IPS DF 6.9 (cell line): ENCODE measurements around the gene NR1D1.
A peak's percentile ranks its signal among the peaks of the same experiment; 100 is the strongest.

Experiments used
- DNase-seq: peaks from one replicate; pipeline ENCODE4 v3.0.0-alpha.2; 2013; ENCODE audit warnings: low read depth, low spot score
- H3K27ac ChIP-seq: one replicate; pipeline ENCODE4 v1.5.1; 2013; ENCODE audit warnings: low read length, control low read depth
- H3K27me3 ChIP-seq: 2 replicates; pipeline ENCODE4 v1.6.1; 2013; ENCODE audit warnings: mild to moderate bottlenecking, low read length; ENCODE audit not compliant: control insufficient read depth, insufficient read depth
- H3K36me3 ChIP-seq: 2 replicates; pipeline ENCODE4 v1.6.1; 2013; ENCODE audit warnings: low read length; ENCODE audit not compliant: control insufficient read depth, insufficient read depth
- H3K4me1 ChIP-seq: 2 replicates; pipeline ENCODE4 v1.6.1; 2013; ENCODE audit warnings: low read length; ENCODE audit not compliant: control insufficient read depth, insufficient read depth
- H3K4me3 ChIP-seq: 2 replicates; pipeline ENCODE4 v1.5.1; 2013; ENCODE audit warnings: mild to moderate bottlenecking, low read length
- H3K9me3 ChIP-seq: 2 replicates; pipeline ENCODE4 v1.6.1; 2013; ENCODE audit warnings: low read length, inconsistent platforms; ENCODE audit not compliant: control insufficient read depth, insufficient read depth
- WGBS: extraction: QIAGEN DNeasy Blood & Tissue Kit; methylation state at CpG from one replicate; pipeline ENCODE4 v1.1.7; 2013; ENCODE audit warnings: mixed read lengths, missing lambda C conversion rate; ENCODE audit not compliant: insufficient read length, insufficient coverage; 5-methylcytosine and 5-hydroxymethylcytosine counted together

Gene NR1D1

DNA sequence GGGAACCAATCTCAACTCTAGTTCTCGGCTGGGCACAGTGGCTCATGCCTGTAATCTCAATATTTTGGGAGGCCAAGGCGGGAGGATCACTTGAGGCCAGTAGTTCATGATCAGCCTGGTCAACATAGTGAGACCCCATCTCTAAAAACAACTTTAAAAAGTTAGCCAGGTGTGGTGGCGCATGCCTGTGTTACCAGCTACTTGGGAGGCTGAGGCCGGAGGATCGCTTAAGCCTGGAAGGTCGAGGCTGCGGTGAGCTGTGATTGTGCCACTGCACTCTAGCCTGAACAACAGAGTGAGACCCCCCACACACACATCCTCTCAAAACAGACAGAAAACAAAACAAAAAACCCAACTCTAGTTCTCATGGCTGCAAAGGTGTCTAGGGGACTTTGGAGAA lies 32.7 kb downstream of the NR1D1 start:
- Histone ChIP-seq H3K4me3 (no peak overlapping the region), H3K27ac (no peak overlapping the region), H3K4me1 (peaks cover 33% of the 10 kb centered on the region), H3K36me3 (no peaks in the 10 kb centered on the region), H3K27me3 (no peaks in the 10 kb centered on the region), H3K9me3 (no peaks in the 10 kb centered on the region)
- WGBS = no CpG with 5 or more reads among the region's 7 CpGs
- no peak for DNase-seq

- Histone ChIP-seq H3K4me3 (no peak overlapping the region), H3K27me3 (no peaks in the 10 kb centered on the region), H3K4me1 (peaks cover 29% of the 10 kb centered on the region), H3K36me3 (no peaks in the 10 kb centered on the region), H3K9me3 (no peaks in the 10 kb centered on the region), H3K27ac (no peak overlapping the region)
- DNase-seq = no peak
- WGBS = no CpG with 5 or more reads among the region's 11 CpGs
Measured at GRCh38 chr17:40065769-40066510, 34.4 kb downstream of the NR1D1 start.

DNA sequence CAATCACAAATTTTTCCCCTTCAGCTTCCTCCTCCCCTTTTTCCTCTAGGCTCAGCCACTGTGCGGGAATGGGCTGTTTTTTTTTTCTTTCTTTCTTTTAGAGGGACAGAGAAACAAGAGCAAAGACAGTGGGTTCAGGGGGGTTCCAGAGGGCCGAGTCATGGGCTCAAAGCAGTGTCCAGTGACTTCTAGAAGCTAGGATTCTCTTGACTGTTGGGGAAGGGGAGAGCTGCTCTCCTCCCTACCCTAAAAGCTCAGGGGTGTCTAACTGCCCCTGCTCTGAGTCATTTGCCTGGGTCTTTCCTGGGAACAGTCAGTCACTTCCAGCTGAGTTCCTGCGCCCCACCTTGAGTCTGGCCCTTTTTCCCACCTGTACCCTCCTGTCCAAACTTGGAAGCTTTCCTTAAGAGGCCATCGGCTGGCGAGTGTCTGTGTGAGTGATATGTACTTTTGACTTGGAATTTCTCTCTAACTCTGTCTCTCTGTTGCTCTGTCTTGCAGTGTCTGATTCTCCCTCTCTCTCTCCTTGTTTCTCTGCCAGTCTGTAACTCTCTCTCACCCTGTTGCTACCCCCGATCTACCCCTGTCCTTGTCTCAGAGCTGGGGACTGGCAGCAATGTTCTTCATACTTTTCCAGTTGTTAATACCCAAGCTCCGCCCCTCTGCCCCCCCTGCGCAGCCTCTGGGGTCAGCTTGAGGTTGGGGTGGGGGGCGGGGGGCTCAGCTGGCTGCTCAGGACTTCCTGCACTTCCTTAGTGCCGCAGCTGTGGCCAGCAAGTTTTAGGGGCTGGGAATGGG lies 35.2 kb downstream of the NR1D1 start:
- no CpG with 5 or more reads among the region's 10 CpGs for WGBS
- H3K27ac ChIP-seq = no peak overlapping the region
- DNase-seq = no peak
- H3K36me3 ChIP-seq = no peaks in the 10 kb centered on the region
- H3K27me3 ChIP-seq = no peaks in the 10 kb centered on the region
- no peaks in the 10 kb centered on the region for H3K9me3 ChIP-seq
- H3K4me1 ChIP-seq = peaks cover 23% of the 10 kb centered on the region
- no peak overlapping the region for H3K4me3 ChIP-seq

GRCh38 chr17:40063901-40064531 lies 36.4 kb downstream of the NR1D1 start:
- no peaks in the 10 kb centered on the region for H3K36me3 ChIP-seq
- no peaks in the 10 kb centered on the region for H3K27me3 ChIP-seq
- no CpG with 5 or more reads among the region's 10 CpGs for WGBS
- no peaks in the 10 kb centered on the region for H3K9me3 ChIP-seq
- no peak overlapping the region for H3K27ac ChIP-seq
- peaks cover 16% of the 10 kb centered on the region for H3K4me1 ChIP-seq
- no peak for DNase-seq
- peak overlapping the region; percentile 67; the same call in 1 of the 2 replicates for H3K4me3 ChIP-seq

GRCh38 chr17:40063187-40063771 lies 37.1 kb downstream of the NR1D1 start:
- peak overlapping the region; percentile 67 for H3K4me3 ChIP-seq
- H3K27ac ChIP-seq = no peak overlapping the region
- no CpG with 5 or more reads among the region's 42 CpGs for WGBS
- DNase-seq = no peak
- H3K9me3 ChIP-seq = no peaks in the 10 kb centered on the region
- peaks cover 13% of the 10 kb centered on the region for H3K4me1 ChIP-seq
- H3K27me3 ChIP-seq = no peaks in the 10 kb centered on the region
- no peaks in the 10 kb centered on the region for H3K36me3 ChIP-seq

GRCh38 chr17:40062329-40063186 lies 37.8 kb downstream of the NR1D1 start, which contains the start of gene THRA:
Gene THRA (plus strand): TSS chr17:40062965. CDS start chr17:40074489, 11,524 bp downstream.
- no peaks in the 10 kb centered on the region for H3K36me3 ChIP-seq
- H3K4me1 ChIP-seq = peaks cover 12% of the 10 kb centered on the region
- H3K9me3 ChIP-seq = no peaks in the 10 kb centered on the region
- no peak for DNase-seq
- H3K27ac ChIP-seq = no peak within 1 kb of the TSS
- WGBS = no CpG with 5 or more reads among the region's 83 CpGs
- no peaks in the 10 kb centered on the region for H3K27me3 ChIP-seq
- peak within 1 kb of the TSS; percentile 67 for H3K4me3 ChIP-seq

GRCh38 chr17:40061609-40062038 lies 38.8 kb downstream of the NR1D1 start:
- WGBS = no CpG with 5 or more reads among the region's 10 CpGs
- Histone ChIP-seq H3K4me1 (peaks cover 12% of the 10 kb centered on the region), H3K9me3 (no peaks in the 10 kb centered on the region), H3K4me3 (no peak overlapping the region), H3K36me3 (no peaks in the 10 kb centered on the region), H3K27ac (no peak overlapping the region), H3K27me3 (no peaks in the 10 kb centered on the region)
- no peak for DNase-seq

DNA sequence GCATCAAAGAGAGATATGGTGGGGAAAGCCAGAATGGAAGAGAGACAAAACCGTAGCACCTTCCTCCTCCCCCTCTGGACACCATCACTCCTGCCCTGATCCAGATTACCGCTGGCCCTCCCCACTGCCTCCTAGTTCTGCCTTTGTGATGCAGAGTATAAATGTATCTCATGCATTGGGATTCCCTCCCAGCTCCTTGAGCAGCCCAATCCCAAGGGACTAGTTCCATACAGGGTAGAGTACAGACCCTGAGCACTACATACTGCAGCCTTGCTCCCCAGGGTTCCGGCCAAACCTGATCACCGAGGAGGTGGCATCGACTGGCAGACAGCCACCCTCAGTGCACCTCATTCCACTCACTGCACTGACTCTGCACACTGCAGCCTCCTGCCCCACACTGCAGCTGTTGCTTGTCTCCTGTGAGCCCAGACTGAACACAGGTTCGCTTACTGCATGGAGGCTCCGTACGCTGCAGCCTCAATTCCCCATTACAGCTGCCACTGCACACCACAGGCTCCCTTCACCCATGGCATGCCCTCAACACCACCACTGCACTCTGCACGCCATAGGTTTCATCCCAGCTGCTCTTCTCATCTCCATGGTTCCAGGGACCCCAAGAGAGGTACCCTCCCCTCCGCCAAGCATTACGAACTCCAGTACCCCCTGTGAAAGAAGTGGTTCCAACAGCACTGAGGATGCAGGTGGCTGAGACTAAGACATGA lies 39.3 kb downstream of the NR1D1 start:
- H3K9me3 ChIP-seq = no peaks in the 10 kb centered on the region
- no peaks in the 10 kb centered on the region for H3K36me3 ChIP-seq
- no peak overlapping the region for H3K4me3 ChIP-seq
- H3K27ac ChIP-seq = no peak overlapping the region
- peaks cover 12% of the 10 kb centered on the region for H3K4me1 ChIP-seq
- H3K27me3 ChIP-seq = no peaks in the 10 kb centered on the region
- no peak for DNase-seq
- no CpG with 5 or more reads among the region's 11 CpGs for WGBS

DNA sequence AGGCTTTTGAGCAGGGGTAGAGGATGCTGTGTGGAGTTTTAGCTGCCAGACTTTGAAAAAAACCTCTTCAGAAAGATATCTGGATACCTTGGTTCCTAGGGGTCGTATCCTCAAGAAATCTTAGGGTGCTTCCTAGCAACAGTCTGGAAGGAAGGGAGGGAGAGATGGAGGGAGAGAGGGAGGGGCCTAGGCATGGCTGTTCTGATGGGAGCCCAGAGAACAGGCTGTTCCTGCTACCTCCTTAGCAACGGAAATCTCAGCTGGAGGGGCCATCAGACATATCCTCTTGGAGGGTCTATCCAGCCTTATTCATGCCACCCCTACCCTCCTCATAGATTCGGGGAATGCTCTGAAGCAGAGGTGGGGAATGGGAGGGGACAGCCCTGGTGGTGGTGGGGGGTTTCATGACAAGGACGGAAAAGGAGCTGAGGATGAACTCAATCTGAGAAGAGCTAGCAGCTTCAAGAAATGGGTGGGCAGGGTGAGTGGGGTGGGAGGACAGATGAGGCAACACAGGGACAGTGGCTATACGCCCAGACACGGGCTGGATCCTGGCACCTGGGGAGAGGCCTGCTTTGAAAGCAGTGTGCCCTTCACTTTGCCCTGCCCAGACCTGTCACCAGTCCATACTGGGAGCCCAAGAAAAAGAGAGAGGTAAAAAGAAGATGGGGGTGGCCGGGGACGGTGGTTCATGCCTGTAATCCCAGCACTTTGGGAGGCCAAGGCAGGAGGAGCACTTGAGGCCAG lies 40.5 kb downstream of the NR1D1 start:
- Histone ChIP-seq H3K36me3 (no peaks in the 10 kb centered on the region), H3K4me1 (peaks cover 9% of the 10 kb centered on the region)
- no CpG with 5 or more reads among the region's 8 CpGs for WGBS

More for the DNA sequence above, 40.5 kb downstream of the NR1D1 start:
- Histone ChIP-seq H3K27me3 (no peaks in the 10 kb centered on the region), H3K9me3 (no peaks in the 10 kb centered on the region), H3K27ac (no peak overlapping the region), H3K4me3 (no peak overlapping the region)
- DNase-seq = no peak
